ENCODE data around the gene EP400.
"Not testable (repeated sequence)": the region's sequence is repeated elsewhere in the genome, so short reads cannot be mapped to it uniquely, and the experiment has no call there.

EP400 gene

GRCh38 chr12:131950182-131950913 lies 606 bp downstream of the EP400 start:
- DNase-seq (ENCODE audit: low spot score) = no peak

- not testable (repeated sequence) for DNase-seq (ENCODE audit: low spot score)
These were observed 4.1 kb downstream of the EP400 start for GRCh38 chr12:131953810-131954209.

GRCh38 chr12:131954460-131954859 lies 4.7 kb downstream of the EP400 start:
- not testable (repeated sequence) for DNase-seq (ENCODE audit: low spot score)

GRCh38 chr12:131959116-131959515 lies 9.4 kb downstream of the EP400 start:
- DNase-seq (ENCODE audit: low spot score) = no peak

- DNase-seq (ENCODE audit: low spot score) = no peak
These were observed 10.2 kb downstream of the EP400 start for GRCh38 chr12:131959641-131960589.

- DNase-seq (ENCODE audit: low spot score) = not testable (repeated sequence)
These were observed 11.0 kb downstream of the EP400 start for GRCh38 chr12:131960590-131961325.

- DNase-seq (ENCODE audit: low spot score) = not testable (repeated sequence)
These were observed 11.6 kb downstream of the EP400 start for GRCh38 chr12:131961328-131961727.

GRCh38 chr12:131962069-131962468 lies 12.3 kb downstream of the EP400 start:
- no peak for DNase-seq (ENCODE audit: low spot score)

- no peak for DNase-seq (ENCODE audit: low spot score)
These were observed 13.6 kb downstream of the EP400 start for GRCh38 chr12:131963381-131963780.

GRCh38 chr12:131965073-131965472 lies 15.3 kb downstream of the EP400 start:
- DNase-seq (ENCODE audit: low spot score) = no peak

GRCh38 chr12:131971226-131971625 lies 21.5 kb downstream of the EP400 start:
- DNase-seq (ENCODE audit: low spot score) = no peak

GRCh38 chr12:131975228-131975627 lies 25.5 kb downstream of the EP400 start:
- no peak for DNase-seq (ENCODE audit: low spot score)

- DNase-seq (ENCODE audit: low spot score) = no peak
These were observed 29.9 kb downstream of the EP400 start for GRCh38 chr12:131979606-131980005.

- DNase-seq (ENCODE audit: low spot score) = no peak
These were observed 30.5 kb downstream of the EP400 start for GRCh38 chr12:131980263-131980662.

- no peak for DNase-seq (ENCODE audit: low spot score)
These were observed 31.6 kb downstream of the EP400 start for GRCh38 chr12:131981388-131981787.

- no peak for DNase-seq (ENCODE audit: low spot score)
These were observed 32.3 kb downstream of the EP400 start for GRCh38 chr12:131982041-131982440.

GRCh38 chr12:131983026-131983425 lies 33.3 kb downstream of the EP400 start:
- no peak for DNase-seq (ENCODE audit: low spot score)

GRCh38 chr12:131983554-131983953 lies 33.8 kb downstream of the EP400 start:
- DNase-seq (ENCODE audit: low spot score) = no peak

GRCh38 chr12:131984334-131984733 lies 34.6 kb downstream of the EP400 start:
- DNase-seq (ENCODE audit: low spot score) = no peak

GRCh38 chr12:131985510-131985875 lies 35.8 kb downstream of the EP400 start:
- DNase-seq (ENCODE audit: low spot score) = not testable (repeated sequence)

- DNase-seq (ENCODE audit: low spot score) = no peak
These were observed 36.6 kb downstream of the EP400 start for GRCh38 chr12:131986361-131986760.

- DNase-seq (ENCODE audit: low spot score) = no peak
These were observed 37.2 kb downstream of the EP400 start for GRCh38 chr12:131986910-131987309.
